ENCODE data around the gene ADRB2. TPM values are rescaled to one million over a fixed set of nuclear protein-coding genes. Genes with fewer than 3 reads are reported as not detected.

The ADRB2 gene
- total RNA-seq, 1 donor from 2014 or later: 0.36 TPM

GRCh38 chr5:148844433-148845280, 18.2 kb downstream of the ADRB2 start:
- no peak for DNase-seq (ENCODE audit: low spot score)
- Mint-ChIP-seq H3K9me3 (ENCODE audit: unreplicated experiment) (no peaks in the 10 kb centered on the region), H3K27ac (ENCODE audit: unreplicated experiment) (no peak overlapping the region), H3K4me3 (ENCODE audit: unreplicated experiment) (no peak overlapping the region), H3K4me1 (ENCODE audit: unreplicated experiment) (peaks cover 11% of the 10 kb centered on the region), H3K36me3 (ENCODE audit: low read depth, unreplicated experiment) (no peaks in the 10 kb centered on the region), H3K27me3 (ENCODE audit: unreplicated experiment) (no peaks in the 10 kb centered on the region)
- TF ChIP-seq CTCF (IDR thresholded peaks at IDR 0.05; ENCODE audit: unreplicated experiment): no peak

GRCh38 chr5:148846930-148847329, 20.5 kb downstream of the ADRB2 start:
- no peak for TF ChIP-seq CTCF (IDR thresholded peaks at IDR 0.05; ENCODE audit: unreplicated experiment)
- Mint-ChIP-seq H3K4me3 (ENCODE audit: unreplicated experiment) (no peak overlapping the region), H3K36me3 (ENCODE audit: low read depth, unreplicated experiment) (no peaks in the 10 kb centered on the region), H3K27me3 (ENCODE audit: unreplicated experiment) (no peaks in the 10 kb centered on the region), H3K4me1 (ENCODE audit: unreplicated experiment) (peaks cover 19% of the 10 kb centered on the region), H3K9me3 (ENCODE audit: unreplicated experiment) (no peaks in the 10 kb centered on the region), H3K27ac (ENCODE audit: unreplicated experiment) (no peak overlapping the region)
- no peak for DNase-seq (ENCODE audit: low spot score)

- no peak overlapping the region for H3K27ac Mint-ChIP-seq (ENCODE audit: unreplicated experiment)
- H3K27me3 Mint-ChIP-seq (ENCODE audit: unreplicated experiment): no peaks in the 10 kb centered on the region
- no peaks in the 10 kb centered on the region for H3K36me3 Mint-ChIP-seq (ENCODE audit: low read depth, unreplicated experiment)
- no peak for DNase-seq (ENCODE audit: low spot score)
- H3K9me3 Mint-ChIP-seq (ENCODE audit: unreplicated experiment): no peaks in the 10 kb centered on the region
- H3K4me1 Mint-ChIP-seq (ENCODE audit: unreplicated experiment): peaks cover 21% of the 10 kb centered on the region
- TF ChIP-seq CTCF (IDR thresholded peaks at IDR 0.05; ENCODE audit: unreplicated experiment): no peak
- no peak overlapping the region for H3K4me3 Mint-ChIP-seq (ENCODE audit: unreplicated experiment)
These were observed 21.0 kb downstream of the ADRB2 start for GRCh38 chr5:148847456-148847855.

GRCh38 chr5:148848393-148849031, 22.1 kb downstream of the ADRB2 start:
- Mint-ChIP-seq H3K27ac (ENCODE audit: unreplicated experiment) (no peak overlapping the region), H3K4me3 (ENCODE audit: unreplicated experiment) (no peak overlapping the region), H3K27me3 (ENCODE audit: unreplicated experiment) (no peaks in the 10 kb centered on the region), H3K9me3 (ENCODE audit: unreplicated experiment) (no peaks in the 10 kb centered on the region), H3K4me1 (ENCODE audit: unreplicated experiment) (peaks cover 22% of the 10 kb centered on the region), H3K36me3 (ENCODE audit: low read depth, unreplicated experiment) (no peaks in the 10 kb centered on the region)
- no peak for TF ChIP-seq CTCF (IDR thresholded peaks at IDR 0.05; ENCODE audit: unreplicated experiment)
- no peak for DNase-seq (ENCODE audit: low spot score)

GRCh38 chr5:148849461-148849860, 23.1 kb downstream of the ADRB2 start:
- Mint-ChIP-seq H3K27me3 (ENCODE audit: unreplicated experiment) (no peaks in the 10 kb centered on the region), H3K9me3 (ENCODE audit: unreplicated experiment) (no peaks in the 10 kb centered on the region), H3K4me3 (ENCODE audit: unreplicated experiment) (no peak overlapping the region), H3K36me3 (ENCODE audit: low read depth, unreplicated experiment) (no peaks in the 10 kb centered on the region), H3K27ac (ENCODE audit: unreplicated experiment) (no peak overlapping the region), H3K4me1 (ENCODE audit: unreplicated experiment) (peaks cover 22% of the 10 kb centered on the region)
- no peak for DNase-seq (ENCODE audit: low spot score)
- no peak for TF ChIP-seq CTCF (IDR thresholded peaks at IDR 0.05; ENCODE audit: unreplicated experiment)
